Heart left ventricle (tissue), 16 donors: ENCODE data around the gene SIRPB2. TPM values are rescaled to one million over a fixed set of nuclear protein-coding genes. Genes with fewer than 3 reads are reported as not detected.

ENCODE experiments used
- ATAC-seq, 4 donors: fragments of 200-7000 bp; cut with Tn5 transposase; one replicate each; pipeline ENCODE4 v1.9.1; 2020 to 2022; ENCODE audit warnings: moderate library complexity in 4 of 4, mild to moderate bottlenecking in 3 of 4, moderate number of reproducible peaks in 1 of 4
- DNase-seq, 5 donors: peaks; one replicate each; pipeline ENCODE4 v3.0.0-alpha.2; 2020
- H3K27ac ChIP-seq, 12 donors: fragments of 200-600 bp; sonication (generic) in 4 of 12; one replicate each; pipeline versions ENCODE4 v1.5.0 to v1.8.0; 2016 to 2022; ENCODE audit warnings: mild to moderate bottlenecking in 2 of 12
- H3K27me3 ChIP-seq, 9 donors: fragments of 200-600 bp; sonication (generic) in 2 of 9; one replicate each; pipeline versions ENCODE4 v1.5.1 to v1.8.0; 2016 to 2022; ENCODE audit warnings: mild to moderate bottlenecking in 3 of 9
- H3K36me3 ChIP-seq, 9 donors: fragments of 200-600 bp; sonication (generic) in 2 of 9; one replicate each; pipeline versions ENCODE4 v1.5.0 to v1.8.0; 2018 to 2022; ENCODE audit warnings: mild to moderate bottlenecking in 2 of 9
- H3K4me1 ChIP-seq, 12 donors: fragments of 200-600 bp; sonication (generic) in 4 of 12; one replicate each; pipeline versions ENCODE4 v1.5.0 to v1.8.0; 2016 to 2022; ENCODE audit warnings: mild to moderate bottlenecking in 3 of 12
- H3K4me3 ChIP-seq, 12 donors: fragments of 200-600 bp; sonication (generic) in 4 of 12; one replicate each; pipeline versions ENCODE4 v1.5.0 to v1.8.0; 2017 to 2022; ENCODE audit warnings: mild to moderate bottlenecking in 9 of 12, moderate library complexity in 4 of 12
- H3K9me3 ChIP-seq, 12 donors: fragments of 200-600 bp; sonication (generic) in 4 of 12; one replicate each; pipeline versions ENCODE4 v1.5.0 to v1.8.0; 2016 to 2022; ENCODE audit warnings: mild to moderate bottlenecking in 1 of 12
- CTCF ChIP-seq, 12 donors: fragments of 200-600 bp; sonication (generic) in 4 of 12; IDR thresholded peaks; one replicate each; pipeline versions ENCODE4 v1.5.0 to v1.8.0; 2018 to 2022; ENCODE audit warnings: antibody characterized with exemption in 12 of 12, mild to moderate bottlenecking in 5 of 12
- POLR2A ChIP-seq, 2 donors: fragments of 450-650 bp; IDR thresholded peaks; one replicate each; pipeline ENCODE4 v1.6.1; 2017; ENCODE audit warnings: antibody characterized with exemption in 2 of 2, mild to moderate bottlenecking in 2 of 2, moderate library complexity in 2 of 2
- WGBS, 4 donors: extraction: QIAGEN DNeasy Blood & Tissue Kit in 2 of 4; methylation state at CpG; one replicate each; pipeline versions ENCODE4 v1.1.5 to v1.1.7; 2013 to 2018; 5-methylcytosine and 5-hydroxymethylcytosine counted together
- intact Hi-C, 10 donors: fragments of 100-400 bp; cut with DNase I; formaldehyde crosslinking; loops; one replicate each; pipeline versions ENCODE4 v1.11.1 to v1.14.2; 2022
- polyA plus RNA-seq, 2 donors: library from polyadenylated mRNA; stranded (reverse); fragments of 200-250 nt; gene quantifications; one replicate each; pipeline ENCODE4 v1.2.3, GENCODE V29; 2013
- total RNA-seq, 9 donors: library from RNA; depleted of rRNA in 2 of 9; stranded (reverse); fragments of >200 nt in 2 of 9; fragmentation: NEBNext Ultra II Directional in 3 of 9; extraction: Animal tissue kit (Norgen Biotek cat#: 25700) in 3 of 9; gene quantifications; one replicate each; pipeline versions ENCODE4 v1.1.0 to v1.2.4, GENCODE V29; 2016 to 2023
- donor health status: ischemic (EF 13 %, LVEDD 7.1; RV severe dilation, severe dysfunction).
- donor health status: healthy with polysubstance abuse.
- donor health status: DM: no; HTN: yes; CAD: no.
- donor health status: DM: no; HTN: no; CAD: no.
- donor health status: ischemic (EF 25% LVEDD 6.9; RV normal size, moderate dysfunction).
- donor health status: ischemic (EF 25% LVEDD 5.7; RV mildly dilated, moderate dysfunction).
- donor health status: healthy.
- donor health status: DM: yes; HTN: yes; CAD: no.
- donor health status: ischemic (EF 35%, LVEDD 5.7; RV mildly dilated, moderate dysfunction).
- donor health status: nonischemic (EF 11% LVEDD 7.7; RV severe dilation, severe dysfunction).
- donor health status: DM: yes; HTN: yes; CAD: no.
- donor health status: PGD.
- donor health status: ischemic (EF 29% LVEDD 5.4; RV normal size, mild dysfunction).
- donor health status: nonischemic (EF 23%, LVEDD 6.1; RV moderate dilation, normal function).

SIRPB2 gene
- total and polyA plus RNA-seq, 11 donors, result 0.74 to 11.9 (median 2.1) TPM

GRCh38 chr20:1456300-1456699 is 34.9 kb downstream of the SIRPB2 start:
- WGBS, 4 donors, result 66 to 73% (median 69%) methylated on average over 5 of the region's 5 CpGs
- intact Hi-C loops, result no loop called here
- no peak for TF ChIP-seq CTCF (IDR thresholded peaks at IDR 0.05)
- TF ChIP-seq POLR2A (IDR thresholded peaks at IDR 0.05), result no peak
- Histone ChIP-seq H3K27me3 (no peaks in the 10 kb centered on the region), H3K36me3 (peaks cover 6 to 100% (median 100%) of the 10 kb centered on the region in 9 donors), H3K4me1 (no peaks in the 10 kb centered on the region), H3K9me3 (peaks cover 0 to 8% (median 0%) of the 10 kb centered on the region in 12 donors), H3K4me3 (no peak overlapping the region), H3K27ac (no peak overlapping the region)
- ATAC-seq (no peak), DNase-seq (no peak)

- peaks cover 0 to 17% (median 5%) of the 10 kb centered on the region in 12 donors for H3K9me3 ChIP-seq
- no peaks in the 10 kb centered on the region for H3K27me3 ChIP-seq
- TF ChIP-seq POLR2A (IDR thresholded peaks at IDR 0.05) (no peak), CTCF (IDR thresholded peaks at IDR 0.05) (no peak)
- peaks cover 0 to 3% (median 0%) of the 10 kb centered on the region in 12 donors for H3K4me1 ChIP-seq
- ATAC-seq (no peak), DNase-seq (no peak)
- peaks cover 12 to 100% (median 100%) of the 10 kb centered on the region in 9 donors for H3K36me3 ChIP-seq
- H3K4me3 ChIP-seq, result no peak overlapping the region
- no peak overlapping the region for H3K27ac ChIP-seq
- intact Hi-C loops, result no loop called here
Measured at GRCh38 chr20:1450926-1451491, 40.2 kb downstream of the SIRPB2 start.

- DNase-seq (no peak), ATAC-seq (no peak)
- no peak for TF ChIP-seq CTCF (IDR thresholded peaks at IDR 0.05)
- no peak for TF ChIP-seq POLR2A (IDR thresholded peaks at IDR 0.05)
- Histone ChIP-seq H3K36me3 (peaks cover 12 to 100% (median 100%) of the 10 kb centered on the region in 9 donors), H3K9me3 (peaks cover 0 to 17% (median 5%) of the 10 kb centered on the region in 12 donors), H3K4me3 (no peak overlapping the region), H3K4me1 (peaks cover 0 to 3% (median 0%) of the 10 kb centered on the region in 12 donors), H3K27ac (no peak overlapping the region), H3K27me3 (no peaks in the 10 kb centered on the region)
- intact Hi-C loops, result no loop called here
- 90 to 94% (median 91%) methylated on average over 6 of the region's 6 CpGs for WGBS, 4 donors
Measured at GRCh38 chr20:1449370-1449769, 41.9 kb downstream of the SIRPB2 start.

GRCh38 chr20:1448081-1448620 is 43.1 kb downstream of the SIRPB2 start:
- no peak for TF ChIP-seq CTCF (IDR thresholded peaks at IDR 0.05)
- no peak for TF ChIP-seq POLR2A (IDR thresholded peaks at IDR 0.05)
- peaks cover 15 to 100% (median 100%) of the 10 kb centered on the region in 9 donors for H3K36me3 ChIP-seq
- no peak overlapping the region for H3K4me3 ChIP-seq
- ATAC-seq (peak in 2 of 4 donors; percentile 38 to 45), DNase-seq (no peak)
- H3K27me3 ChIP-seq, result no peaks in the 10 kb centered on the region
- H3K27ac ChIP-seq, result no peak overlapping the region
- intact Hi-C loops, result no loop called here
- peaks cover 0 to 4% (median 0%) of the 10 kb centered on the region in 12 donors for H3K4me1 ChIP-seq
- peaks cover 0 to 17% (median 5%) of the 10 kb centered on the region in 12 donors for H3K9me3 ChIP-seq
- WGBS, 4 donors, result 67 to 85% (median 79%) methylated on average over 4 of the region's 4 CpGs
